ENCODE measurements around the gene MAMDC4.
"Not testable (repeated sequence)": the region's sequence is repeated elsewhere in the genome, so short reads cannot be mapped to it uniquely, and the experiment has no call there.

MAMDC4 gene

GRCh38 chr9:136832581-136832980, 19.6 kb upstream of the MAMDC4 start:
- Histone ChIP-seq H3K27me3 (ENCODE audit: insufficient read depth, low read length, poor library complexity) (no peaks in the 10 kb centered on the region), H2AFZ (ENCODE audit: low read depth, low read length) (no peak overlapping the region), H3K4me3 (ENCODE audit: low read depth in 1 of 2, low read length in 2 of 2) (no peak overlapping the region), H4K20me1 (ENCODE audit: insufficient read depth, low read length) (peaks cover 20% of the 10 kb centered on the region), H3K9ac (ENCODE audit: low read depth, low read length) (no peak overlapping the region), H3K4me2 (ENCODE audit: insufficient read depth, low read length) (no peak overlapping the region), H3K79me2 (ENCODE audit: insufficient read depth, low read length) (no peaks in the 10 kb centered on the region), H3K4me1 (ENCODE audit: insufficient read depth, low read length) (no peaks in the 10 kb centered on the region), H3K9me3 (ENCODE audit: insufficient read depth, low read length, severe bottlenecking) (no peaks in the 10 kb centered on the region), H3K36me3 (ENCODE audit: insufficient read depth, low read length) (peaks cover 73% of the 10 kb centered on the region), H3K27ac (ENCODE audit: low read length) (no peak overlapping the region)
- TF ChIP-seq EZH2 (IDR thresholded peaks at IDR 0.05; ENCODE audit: borderline replicate concordance, low read depth, low read length, severe bottlenecking) (no peak), CTCF (IDR thresholded peaks at IDR 0.05; ENCODE audit: borderline replicate concordance, extremely low read depth, low read length, poor library complexity, severe bottlenecking) (no peak)
- no peak for DNase-seq
- no peak for ATAC-seq (ENCODE audit: insufficient read depth, low read depth)

GRCh38 chr9:136833381-136834048, 18.6 kb upstream of the MAMDC4 start:
- H3K4me3 ChIP-seq (ENCODE audit: low read depth in 1 of 2, low read length in 2 of 2); H3K27me3 ChIP-seq (ENCODE audit: insufficient read depth, low read length, poor library complexity); DNase-seq; ATAC-seq (ENCODE audit: insufficient read depth, low read depth); H3K4me1 ChIP-seq (ENCODE audit: insufficient read depth, low read length); H3K9ac ChIP-seq (ENCODE audit: low read depth, low read length); H3K9me3 ChIP-seq (ENCODE audit: insufficient read depth, low read length, severe bottlenecking); H3K27ac ChIP-seq (ENCODE audit: low read length); H2AFZ ChIP-seq (ENCODE audit: low read depth, low read length); H3K4me2 ChIP-seq (ENCODE audit: insufficient read depth, low read length); H3K79me2 ChIP-seq (ENCODE audit: insufficient read depth, low read length): not testable (repeated sequence)
- peaks cover 20% of the 10 kb centered on the region for H4K20me1 ChIP-seq (ENCODE audit: insufficient read depth, low read length)
- H3K36me3 ChIP-seq (ENCODE audit: insufficient read depth, low read length): peaks cover 72% of the 10 kb centered on the region

GRCh38 chr9:136835162-136835931, 16.8 kb upstream of the MAMDC4 start:
- H3K9ac ChIP-seq (ENCODE audit: low read depth, low read length): no peak overlapping the region
- no peak overlapping the region for H2AFZ ChIP-seq (ENCODE audit: low read depth, low read length)
- no peak overlapping the region for H3K27ac ChIP-seq (ENCODE audit: low read length)
- no peak overlapping the region for H3K4me2 ChIP-seq (ENCODE audit: insufficient read depth, low read length)
- H4K20me1 ChIP-seq (ENCODE audit: insufficient read depth, low read length): peaks cover 15% of the 10 kb centered on the region
- no peaks in the 10 kb centered on the region for H3K4me1 ChIP-seq (ENCODE audit: insufficient read depth, low read length)
- DNase-seq (no peak), ATAC-seq (ENCODE audit: insufficient read depth, low read depth) (no peak)
- no peaks in the 10 kb centered on the region for H3K9me3 ChIP-seq (ENCODE audit: insufficient read depth, low read length, severe bottlenecking)
- TF ChIP-seq EZH2 (IDR thresholded peaks at IDR 0.05; ENCODE audit: borderline replicate concordance, low read depth, low read length, severe bottlenecking): no peak
- TF ChIP-seq CTCF (IDR thresholded peaks at IDR 0.05; ENCODE audit: borderline replicate concordance, extremely low read depth, low read length, poor library complexity, severe bottlenecking): no peak
- no peaks in the 10 kb centered on the region for H3K79me2 ChIP-seq (ENCODE audit: insufficient read depth, low read length)
- no peak overlapping the region for H3K4me3 ChIP-seq (ENCODE audit: low read depth in 1 of 2, low read length in 2 of 2)
- no peaks in the 10 kb centered on the region for H3K27me3 ChIP-seq (ENCODE audit: insufficient read depth, low read length, poor library complexity)
- H3K36me3 ChIP-seq (ENCODE audit: insufficient read depth, low read length): peaks cover 66% of the 10 kb centered on the region

All from DND-41 (cell line).